ENCODE data around the gene SLC5A10.
"Not testable (repeated sequence)": the region's sequence is repeated elsewhere in the genome, so short reads cannot be mapped to it uniquely, and the experiment has no call there.

SLC5A10 gene

DNA sequence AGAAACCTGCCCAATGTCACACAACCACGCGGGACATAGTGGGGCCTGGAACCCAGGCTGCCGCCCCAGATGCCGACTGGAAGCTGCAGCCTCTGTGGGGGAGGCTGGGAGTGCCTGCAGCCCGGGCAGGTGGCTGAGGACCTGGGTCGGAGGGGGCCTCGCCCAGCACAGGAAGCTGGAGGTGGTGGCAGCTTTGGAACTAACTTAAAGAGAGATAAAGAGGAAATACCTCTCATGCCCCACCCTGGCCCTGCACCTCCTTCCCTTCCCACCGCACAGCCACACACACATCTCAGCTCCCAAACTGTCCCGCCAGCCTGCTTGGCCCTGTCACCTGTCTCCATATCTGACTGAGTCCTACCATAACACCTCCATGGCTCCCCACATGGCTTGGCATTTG is 88.4 kb downstream of the SLC5A10 start:
- DNase-seq (ENCODE audit: low read depth): not testable (repeated sequence)

DNA sequence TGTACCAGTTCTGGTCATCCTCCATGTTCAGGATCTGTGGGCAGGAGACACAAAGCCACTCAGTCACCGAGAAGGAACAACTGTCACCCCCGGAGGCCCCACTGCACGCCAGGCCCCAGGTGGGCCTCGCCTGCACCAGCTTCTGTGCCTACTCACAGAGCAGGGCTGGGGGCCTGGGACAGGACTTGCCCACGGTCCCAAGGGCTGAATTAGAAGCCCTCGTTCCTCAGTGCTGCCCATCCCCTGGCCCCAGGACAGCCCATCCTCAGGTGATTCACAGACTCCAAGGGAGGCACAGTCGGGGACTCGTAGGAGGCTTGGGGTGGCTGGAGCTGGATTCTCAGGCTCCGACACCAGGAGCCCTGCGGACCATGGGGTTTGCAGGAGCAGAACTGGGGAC is 89.9 kb downstream of the SLC5A10 start:
- DNase-seq (ENCODE audit: low read depth): not testable (repeated sequence)

DNA sequence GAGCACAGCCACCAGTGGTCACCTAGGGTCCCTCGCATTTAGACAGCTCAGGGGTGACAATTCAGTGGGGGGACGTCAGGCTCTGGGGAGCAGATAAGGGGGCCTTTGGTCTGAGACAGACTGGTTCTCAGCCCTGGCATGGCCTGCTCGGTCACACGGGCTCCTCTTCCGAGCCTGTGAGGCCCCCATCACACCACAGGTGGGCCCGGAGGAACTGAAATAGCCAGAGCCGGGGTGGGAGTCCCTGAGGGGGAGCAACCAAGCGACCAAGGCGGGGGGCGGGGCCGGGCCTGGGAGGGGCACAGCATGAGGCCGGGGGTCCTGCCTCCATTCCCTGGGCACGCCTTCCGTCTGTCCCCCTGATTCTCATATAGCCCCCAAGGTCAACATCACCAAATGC is 90.4 kb downstream of the SLC5A10 start:
- not testable (repeated sequence) for DNase-seq (ENCODE audit: low read depth)

DNA sequence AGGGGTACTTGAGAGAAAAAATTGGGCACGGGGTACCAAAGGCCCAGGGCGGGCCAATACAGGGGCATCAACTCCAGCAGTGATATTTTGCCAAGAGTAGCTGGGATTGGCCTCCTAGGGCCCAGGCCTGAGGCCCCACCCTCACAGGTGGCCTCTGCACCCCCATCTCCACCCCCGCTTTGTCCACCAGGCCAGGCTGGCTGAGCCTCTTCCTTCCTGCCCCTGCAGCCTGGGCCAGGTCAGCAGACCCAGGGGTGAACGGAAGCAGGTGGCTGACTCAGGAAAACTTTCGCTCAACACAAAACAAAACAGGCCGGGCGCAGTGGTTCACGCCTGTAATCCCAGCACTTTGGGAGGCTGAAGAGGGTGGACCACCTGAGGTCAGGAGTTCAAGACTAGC is 91.1 kb downstream of the SLC5A10 start:
- DNase-seq (ENCODE audit: low read depth): not testable (repeated sequence)

DNA sequence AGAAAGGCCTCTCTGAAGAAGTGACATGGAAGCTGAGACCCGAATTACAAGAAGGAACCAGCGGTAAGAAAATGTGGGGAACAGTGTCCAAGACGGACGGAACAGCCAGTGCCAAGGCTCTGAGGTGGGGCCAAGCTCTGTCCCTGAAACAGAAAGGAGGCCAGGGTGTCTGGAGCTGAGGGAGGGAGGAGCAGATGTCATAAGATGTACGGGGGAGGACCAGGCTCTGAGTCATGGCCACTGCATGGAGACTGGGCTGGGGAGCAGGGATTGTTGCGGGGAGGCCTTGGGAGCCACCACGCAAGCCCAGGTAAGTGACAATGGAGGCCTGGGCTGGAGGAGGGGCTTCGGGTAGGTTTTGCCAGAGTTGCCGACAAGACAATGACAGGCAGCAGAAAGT is 92.7 kb downstream of the SLC5A10 start:
- not testable (repeated sequence) for DNase-seq (ENCODE audit: low read depth)

DNA sequence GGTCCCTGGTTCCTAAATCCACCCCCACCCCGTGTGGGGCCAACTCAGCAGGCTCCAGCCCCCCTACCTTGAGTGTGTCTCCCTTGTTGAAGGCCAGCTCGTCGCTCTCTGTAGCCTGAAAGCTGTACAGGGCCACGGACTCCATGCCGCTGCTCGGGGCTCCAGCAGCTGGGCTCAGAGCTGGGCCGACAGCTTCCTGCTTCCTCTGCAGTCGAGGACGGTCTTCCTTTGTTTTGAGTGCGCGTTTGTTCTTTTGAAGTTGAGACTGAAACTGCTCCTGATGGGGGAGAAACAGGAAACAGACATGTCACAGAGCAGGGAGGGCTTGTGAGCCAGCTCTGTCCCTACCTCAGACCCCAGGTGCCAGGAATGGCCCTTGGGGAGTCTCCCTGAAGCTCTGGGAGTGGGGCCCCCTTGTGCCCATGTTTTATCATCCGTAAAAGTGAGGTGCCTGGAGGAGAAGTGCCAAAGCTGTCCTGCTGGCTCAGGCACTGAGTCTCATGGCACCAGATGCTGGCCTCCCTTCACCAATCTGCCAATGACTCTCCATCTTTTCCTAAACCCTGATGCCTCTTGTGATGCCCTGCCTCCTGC is 94.9 kb downstream of the SLC5A10 start, which contains the start of gene GRAP:
TSS of gene GRAP (minus strand) at position 176 of the 594 bp plus-strand sequence. CDS start at position 145, 31 bp downstream.
- not testable (repeated sequence) for DNase-seq (ENCODE audit: low read depth)

DNA sequence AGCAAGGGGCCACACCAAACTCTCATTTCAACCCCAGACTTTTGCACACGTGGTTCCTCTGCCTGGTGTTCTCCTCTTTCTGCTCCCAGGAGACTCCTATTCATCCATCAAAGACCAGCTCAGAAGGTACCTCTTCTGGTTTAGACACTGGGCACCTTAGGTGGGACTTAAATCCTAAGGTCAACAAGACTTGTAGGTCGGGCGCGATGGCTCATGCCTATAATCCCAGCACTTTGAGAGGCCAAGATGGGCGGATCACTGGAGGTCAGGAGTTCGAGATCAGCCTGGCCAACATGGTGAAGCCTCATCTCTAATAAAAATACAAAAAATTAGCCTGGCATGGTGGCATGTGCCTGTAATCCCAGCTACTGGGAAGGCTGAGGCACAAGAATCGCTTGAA is 95.5 kb downstream of the SLC5A10 start:
- not testable (repeated sequence) for DNase-seq (ENCODE audit: low read depth)

DNA sequence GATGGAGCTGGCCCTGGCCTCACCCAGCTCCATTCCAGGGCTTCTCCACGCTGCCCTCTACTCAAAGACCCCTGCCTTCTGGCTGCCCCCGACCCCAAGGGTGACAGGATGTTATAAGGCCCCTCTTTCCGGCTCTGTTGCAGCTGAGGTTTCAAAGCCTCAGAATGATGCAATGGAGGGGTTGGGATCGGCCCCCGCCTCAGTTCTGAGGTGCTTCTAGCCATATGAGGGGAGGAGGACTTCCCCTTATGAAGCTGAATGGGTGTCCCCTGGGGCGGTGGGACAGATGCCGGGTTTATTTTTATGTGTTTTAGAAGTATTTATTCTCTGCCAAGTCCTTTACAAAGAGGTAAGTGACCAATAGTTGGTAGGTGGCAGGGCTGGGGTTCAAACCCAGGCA is 96.9 kb downstream of the SLC5A10 start:
- not testable (repeated sequence) for DNase-seq (ENCODE audit: low read depth)

DNA sequence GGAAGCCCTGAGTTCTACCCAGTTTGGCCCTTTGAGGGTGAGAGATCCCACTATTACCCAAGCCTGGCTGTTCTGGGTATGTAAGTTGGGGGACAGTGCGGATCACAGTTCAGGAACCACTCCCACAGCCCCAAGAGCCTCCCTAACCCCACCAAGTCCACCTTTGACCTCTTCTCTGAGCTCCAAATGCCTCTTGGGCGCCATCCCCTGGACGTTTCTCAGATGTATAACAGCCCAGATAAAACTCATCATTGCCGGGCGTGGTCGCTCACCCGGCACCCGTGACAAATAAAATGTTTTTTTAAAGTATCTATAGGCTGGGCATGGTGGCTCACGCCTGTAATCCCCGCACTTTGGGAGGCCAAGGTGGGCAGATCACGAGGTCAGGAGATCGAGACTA is 103.5 kb downstream of the SLC5A10 start:
- not testable (repeated sequence) for DNase-seq (ENCODE audit: low read depth)

DNA sequence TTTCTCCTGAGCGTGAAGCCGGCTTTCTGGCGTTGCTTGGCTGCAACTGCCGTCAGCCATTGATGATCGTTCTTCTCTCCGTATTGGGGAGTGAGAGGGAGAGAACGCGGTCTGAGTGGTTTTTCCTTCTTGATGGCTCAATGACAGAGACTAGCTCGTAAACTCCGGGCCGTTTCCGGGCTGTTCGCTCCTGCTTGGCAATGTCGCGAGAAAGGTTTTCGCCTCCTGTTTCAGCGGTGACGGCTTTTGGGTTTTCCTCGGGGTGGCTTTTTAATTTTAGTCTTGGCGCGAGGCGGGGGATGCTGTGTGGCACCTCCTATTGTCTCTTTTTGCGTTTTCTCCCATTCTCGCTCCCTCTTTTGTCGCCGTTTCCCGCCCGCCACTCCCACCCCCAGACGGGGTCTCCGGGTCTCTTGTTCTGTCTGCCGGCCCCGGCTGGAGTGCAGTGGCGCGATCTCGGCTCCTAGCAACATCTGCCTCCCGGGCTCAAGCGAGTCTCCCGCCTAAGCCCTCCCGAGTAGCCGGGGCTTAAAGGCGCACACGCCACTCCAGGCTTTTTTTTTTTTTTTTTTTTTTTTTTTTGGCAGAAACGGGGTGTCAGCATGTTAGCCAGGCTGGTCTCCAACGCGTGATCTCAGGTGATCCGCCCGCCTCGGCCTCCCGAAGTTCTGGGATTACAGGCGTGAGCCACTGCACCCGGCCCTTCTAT is 110.2 kb downstream of the SLC5A10 start:
- DNase-seq (ENCODE audit: low read depth): peak; percentile 85

DNA sequence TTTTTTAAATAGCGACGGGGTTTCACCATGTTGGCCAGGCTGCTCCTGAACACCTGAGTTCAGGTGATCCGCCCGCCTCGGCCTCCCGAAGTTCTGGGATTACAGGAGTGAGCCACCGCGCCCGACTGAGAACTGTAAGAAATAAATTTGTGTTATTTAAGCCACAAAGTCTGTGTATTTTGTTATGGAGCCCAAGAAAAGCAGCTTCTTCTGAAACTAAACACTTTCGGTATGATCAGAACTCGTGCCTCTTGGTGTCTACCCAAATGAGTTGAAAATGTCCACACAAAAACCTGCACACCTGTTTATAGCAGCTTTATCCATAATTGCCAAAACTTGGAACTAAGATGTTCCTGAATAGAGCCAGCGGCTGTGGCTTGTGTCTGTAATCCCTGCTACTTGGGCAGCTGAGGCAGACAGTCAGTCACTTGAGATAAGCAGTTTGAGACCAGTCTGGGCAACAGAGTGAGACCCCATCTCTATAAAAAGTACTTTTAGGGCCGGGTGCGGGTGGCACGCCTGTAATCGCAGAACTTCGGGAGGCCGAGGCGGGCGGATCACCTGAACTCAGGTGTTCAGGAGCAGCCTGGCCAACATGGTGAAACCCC is 110.9 kb downstream of the SLC5A10 start:
- not testable (repeated sequence) for DNase-seq (ENCODE audit: low read depth)

DNA sequence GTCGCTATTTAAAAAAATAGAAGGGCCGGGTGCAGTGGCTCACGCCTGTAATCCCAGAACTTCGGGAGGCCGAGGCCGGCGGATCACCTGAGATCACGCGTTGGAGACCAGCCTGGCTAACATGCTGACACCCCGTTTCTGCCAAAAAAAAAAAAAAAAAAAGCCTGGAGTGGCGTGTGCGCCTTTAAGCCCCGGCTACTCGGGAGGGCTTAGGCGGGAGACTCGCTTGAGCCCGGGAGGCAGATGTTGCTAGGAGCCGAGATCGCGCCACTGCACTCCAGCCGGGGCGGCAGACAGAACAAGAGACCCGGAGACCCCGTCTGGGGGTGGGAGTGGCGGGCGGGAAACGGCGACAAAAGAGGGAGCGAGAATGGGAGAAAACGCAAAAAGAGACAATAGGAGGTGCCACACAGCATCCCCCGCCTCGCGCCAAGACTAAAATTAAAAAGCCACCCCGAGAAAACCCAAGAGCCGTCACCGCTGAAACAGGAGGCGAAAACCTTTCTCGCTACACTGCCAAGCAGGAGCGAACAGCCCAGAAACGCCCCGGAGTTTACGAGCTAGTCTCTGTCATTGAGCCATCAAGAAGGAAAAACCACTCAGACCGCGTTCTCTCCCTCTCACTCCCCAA is 111.5 kb downstream of the SLC5A10 start:
- peak; percentile 63 for DNase-seq (ENCODE audit: low read depth)

DNA sequence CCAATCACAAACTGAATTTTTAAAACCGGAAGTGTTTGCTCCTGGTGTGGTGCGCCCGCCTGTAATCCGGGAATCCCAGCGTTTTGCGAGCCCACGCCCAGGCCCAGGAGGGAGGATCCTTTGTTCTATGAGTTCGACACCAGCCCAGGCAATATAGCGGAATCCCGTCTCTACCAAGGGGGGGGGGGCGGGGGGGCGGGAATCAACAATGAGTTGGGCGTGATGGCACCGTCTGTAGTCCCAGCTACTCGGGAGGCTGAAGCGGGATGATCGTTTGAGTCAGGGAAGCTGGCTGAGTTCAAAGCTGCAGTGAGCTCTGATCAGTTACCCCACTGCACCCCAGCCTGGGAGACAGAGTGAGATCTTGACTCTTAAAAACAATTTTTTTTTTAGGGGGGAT is 112.4 kb downstream of the SLC5A10 start:
- not testable (repeated sequence) for DNase-seq (ENCODE audit: low read depth)

DNA sequence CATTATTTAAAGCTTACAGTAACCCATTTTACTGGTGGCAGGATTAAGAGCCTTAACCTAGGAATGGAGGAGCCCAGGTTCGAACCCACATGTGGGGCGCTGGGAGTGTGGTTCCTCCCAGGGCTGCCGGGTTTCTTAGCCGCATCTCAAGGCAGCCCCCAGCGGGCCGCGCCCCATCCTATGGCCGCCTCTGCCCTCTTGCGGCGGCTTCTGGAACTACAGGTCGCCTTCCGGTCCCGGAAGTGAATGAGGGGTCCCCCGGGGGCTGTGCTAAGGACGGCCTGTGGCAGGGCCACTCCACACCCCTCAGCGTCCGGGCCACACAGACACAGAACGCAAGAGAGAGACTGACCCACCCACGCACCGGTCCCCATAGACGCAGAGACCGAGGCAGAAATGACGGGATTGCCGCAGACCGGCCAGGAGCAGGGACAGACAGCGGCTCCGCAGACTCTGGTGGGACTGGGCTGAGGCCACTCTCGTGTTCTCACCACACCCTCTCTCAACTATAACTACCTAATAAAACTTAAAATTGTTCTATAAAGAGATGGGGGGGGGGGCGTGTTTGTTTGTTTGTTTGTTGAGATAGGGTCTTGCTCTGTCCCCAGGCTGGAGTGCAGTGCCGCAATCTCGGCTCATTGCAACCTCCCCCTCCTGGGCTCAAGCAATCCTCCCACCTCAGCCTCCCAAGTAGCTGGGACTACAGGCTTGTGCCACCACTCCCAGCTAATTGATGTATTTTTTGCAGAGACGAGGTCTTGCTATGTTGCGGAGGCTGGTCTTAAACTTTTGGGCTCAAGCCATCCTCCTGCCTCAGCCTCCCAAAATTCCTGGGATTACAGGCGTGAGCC is 118.6 kb downstream of the SLC5A10 start:
- not testable (repeated sequence) for DNase-seq (ENCODE audit: low read depth)

Data from activated gamma-delta T cell treated with anti-CD3 and anti-CD28 coated beads, Interleukin-2, amount 50 U/mL, for 16 hours (primary cell).